C4-2B (cell line): ENCODE data around the gene EPHB2.

ENCODE experiments used
- H3K27ac ChIP-seq: fragments of 450-650 bp; 2 replicates; pipeline ENCODE4 v1.5.1; 2017
- CTCF ChIP-seq: fragments of 450-650 bp; conservative IDR thresholded peaks from 2 replicates; pipeline ENCODE4 v1.5.1; 2017; ENCODE audit warnings: mild to moderate bottlenecking
- ZFX ChIP-seq: fragments of 450-650 bp; IDR thresholded peaks from 2 replicates; pipeline ENCODE4 v1.6.1; 2017

Gene EPHB2

GRCh38 chr1:22822371-22822770, 111.7 kb downstream of the EPHB2 start:
- no peak for TF ChIP-seq ZFX
- no peak for TF ChIP-seq CTCF
- H3K27ac ChIP-seq, result no peak overlapping the region

- no peak overlapping the region for H3K27ac ChIP-seq
- TF ChIP-seq CTCF (no peak), ZFX (no peak)
Observed at GRCh38 chr1:22824466-22824865, 113.8 kb downstream of the EPHB2 start.

- H3K27ac ChIP-seq, result peak overlapping the region; percentile 94; the same call in 1 of the 2 replicates
- TF ChIP-seq ZFX (no peak), CTCF (no peak)
Observed at GRCh38 chr1:22824975-22825374, 114.3 kb downstream of the EPHB2 start.

- H3K27ac ChIP-seq, result peak overlapping the region; percentile 94
- TF ChIP-seq CTCF (no peak), ZFX (no peak)
Observed at GRCh38 chr1:22825486-22826189, 115.0 kb downstream of the EPHB2 start.

- peak overlapping the region; percentile 94 for H3K27ac ChIP-seq
- no peak for TF ChIP-seq CTCF
- TF ChIP-seq ZFX, result no peak
Observed at GRCh38 chr1:22826604-22827580, 116.3 kb downstream of the EPHB2 start.

GRCh38 chr1:22827666-22828483, 117.2 kb downstream of the EPHB2 start:
- peak overlapping the region; percentile 94 for H3K27ac ChIP-seq
- no peak for TF ChIP-seq CTCF
- peak; percentile 8; the same call in 1 of the 2 replicates for TF ChIP-seq ZFX
